T-helper 2 cell treated with Interferon-gamma antibody and Interleukin-4, amounts not matched to agents 100 ng/mL and 5 ng/mL, for 36 hours (primary cell): ENCODE results near the gene ZNF778. TPM values are rescaled to one million over a fixed set of nuclear protein-coding genes. Genes with fewer than 3 reads are reported as not detected.
"Not testable (repeated sequence)": the region's sequence is repeated elsewhere in the genome, so short reads cannot be mapped to it uniquely, and the experiment has no call there.

ENCODE experiments used
- intact Hi-C: fragments of 100-400 bp; cut with micrococcal nuclease; formaldehyde crosslinking; loops from one replicate; pipeline ENCODE4 v1.15.1; 2023
- total RNA-seq: library from RNA; stranded (reverse); gene quantifications from 2 replicates; pipeline ENCODE4 v1.2.3, GENCODE V29; 2022

Gene ZNF778
- total RNA-seq, 1 donor from 2014 or later = 6.2 TPM

DNA sequence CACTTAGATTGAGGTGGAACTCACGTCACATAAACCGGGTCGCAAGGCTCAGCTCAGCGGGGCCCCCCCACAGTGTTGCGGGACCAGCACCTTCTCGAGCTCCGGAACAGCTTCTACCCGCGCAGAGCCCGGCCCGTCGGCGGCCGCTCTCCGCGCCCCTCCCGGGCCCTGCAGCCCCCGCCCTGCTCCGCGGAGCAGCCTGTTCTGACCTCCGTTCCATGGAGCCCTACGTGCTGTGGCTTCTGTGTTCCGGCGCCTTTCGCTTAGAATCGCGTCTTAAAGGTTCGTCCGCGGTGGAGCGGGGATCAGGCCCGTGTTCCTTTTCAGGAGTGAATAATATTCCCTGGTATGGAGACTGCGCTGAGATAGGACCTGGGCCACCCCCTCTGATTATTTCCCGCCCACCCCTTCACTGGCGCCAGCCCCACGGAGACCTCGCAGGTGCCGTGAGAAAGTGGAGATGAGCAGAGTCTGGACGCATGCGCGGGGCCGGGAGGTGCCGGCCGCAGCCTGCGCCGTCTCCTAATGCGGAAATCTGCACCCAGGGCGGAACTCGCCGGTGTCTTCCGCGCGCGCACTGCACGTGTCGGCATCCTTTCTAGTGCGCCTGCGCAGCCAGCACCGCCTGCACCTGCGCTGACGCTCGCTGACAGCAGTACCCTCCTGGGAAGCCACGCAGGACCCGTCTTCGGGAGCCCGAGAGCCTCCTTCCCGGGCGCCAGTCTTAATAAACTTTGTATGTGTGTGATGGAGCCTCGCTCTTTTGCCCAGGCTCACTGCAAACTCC lies 30.9 kb downstream of the ZNF778 start:
- intact Hi-C loops = loop anchor here (10.0 kb wide), 1 partner anchor 626 kb away; the partner anchor contains the start of gene TCF25

DNA sequence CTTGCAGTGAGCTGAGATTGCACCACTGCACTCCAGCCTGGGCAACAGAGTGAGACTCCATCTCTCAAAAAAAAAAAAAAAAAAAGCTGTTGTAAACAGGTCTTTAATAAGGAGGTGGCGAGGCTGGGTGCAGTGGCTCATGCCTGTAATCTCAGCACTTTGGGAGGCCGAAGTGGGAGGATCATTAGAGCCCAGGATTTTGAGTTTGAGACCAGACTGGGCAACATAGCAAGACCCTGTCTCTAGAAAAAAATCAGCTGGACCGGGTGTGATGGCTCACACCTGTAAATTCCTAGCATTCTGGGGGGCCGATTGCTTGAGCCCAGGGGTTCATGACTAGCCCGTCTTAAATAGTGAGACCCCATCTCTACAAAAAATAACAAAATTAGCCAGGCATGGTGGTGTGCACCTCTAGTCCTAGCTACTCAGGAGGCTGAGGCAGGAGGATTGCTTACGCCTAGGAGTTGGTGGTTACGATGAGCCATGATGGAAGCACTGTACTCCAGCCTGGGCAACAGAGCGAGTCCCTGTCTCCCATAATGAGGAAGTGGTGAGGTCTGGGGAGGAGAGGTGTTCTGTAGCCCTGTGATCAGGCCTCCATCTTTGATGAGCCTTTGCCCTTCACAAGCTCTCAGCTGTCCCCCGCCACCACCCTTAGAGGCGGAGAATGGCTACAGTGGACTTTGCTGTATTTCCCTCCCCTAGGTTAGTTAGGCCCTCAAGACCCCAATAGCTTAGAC lies 36.2 kb downstream of the ZNF778 start:
- intact Hi-C loops = no loop called here

DNA sequence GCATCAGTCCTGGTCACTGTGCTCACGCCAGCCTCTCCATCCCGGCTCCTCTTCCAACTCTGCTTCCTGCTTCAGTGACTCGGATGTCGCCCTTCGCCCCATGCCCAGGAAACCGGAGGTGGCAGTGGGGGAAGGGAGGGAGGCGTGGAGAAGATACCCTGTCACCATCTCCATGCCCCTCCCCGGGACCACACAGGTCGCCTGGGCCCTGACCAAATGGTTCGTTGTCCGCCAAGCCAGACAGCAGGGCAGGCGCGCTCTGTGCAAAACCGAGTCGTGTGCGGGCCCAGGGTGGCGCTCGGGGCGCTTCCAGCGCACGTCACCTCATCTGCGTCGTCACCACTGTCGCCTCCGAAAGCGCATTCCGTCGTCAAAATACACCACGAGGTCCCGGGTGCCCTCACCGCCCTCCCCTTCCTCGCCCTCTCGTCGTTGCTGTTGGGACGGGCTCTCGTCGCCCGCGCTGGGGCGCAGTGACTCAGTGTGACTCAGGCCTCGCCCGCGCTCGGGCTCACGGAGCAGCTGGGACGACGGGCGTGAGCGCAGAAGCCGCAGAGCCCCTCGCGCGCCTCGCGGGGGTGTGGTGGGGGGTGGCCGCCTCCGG lies 39.2 kb downstream of the ZNF778 start:
- intact Hi-C loops = no loop called here

DNA sequence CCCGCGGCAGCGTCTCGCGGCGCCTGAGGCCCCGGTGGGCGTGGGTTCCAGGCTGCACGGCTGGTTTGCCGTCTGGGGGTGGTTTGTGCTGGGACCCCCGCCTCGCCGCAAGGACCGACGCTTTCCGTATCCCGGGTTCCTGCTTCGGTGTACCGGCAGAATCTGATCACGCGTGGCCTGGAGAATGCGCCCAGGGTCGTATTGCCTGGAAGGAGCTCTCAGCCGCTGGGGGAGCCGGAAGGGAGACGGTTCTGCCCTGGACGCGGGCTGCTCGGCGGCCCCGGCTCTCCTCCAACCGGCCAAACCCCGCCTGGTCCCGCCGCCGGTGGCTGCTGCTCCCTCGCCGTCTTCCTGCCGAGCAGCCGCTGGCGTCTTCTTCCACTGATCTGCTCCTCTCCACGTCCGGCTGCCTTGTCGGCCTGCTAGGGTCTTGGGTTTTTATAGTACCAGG lies 39.8 kb downstream of the ZNF778 start:
- intact Hi-C loops = no loop called here

DNA sequence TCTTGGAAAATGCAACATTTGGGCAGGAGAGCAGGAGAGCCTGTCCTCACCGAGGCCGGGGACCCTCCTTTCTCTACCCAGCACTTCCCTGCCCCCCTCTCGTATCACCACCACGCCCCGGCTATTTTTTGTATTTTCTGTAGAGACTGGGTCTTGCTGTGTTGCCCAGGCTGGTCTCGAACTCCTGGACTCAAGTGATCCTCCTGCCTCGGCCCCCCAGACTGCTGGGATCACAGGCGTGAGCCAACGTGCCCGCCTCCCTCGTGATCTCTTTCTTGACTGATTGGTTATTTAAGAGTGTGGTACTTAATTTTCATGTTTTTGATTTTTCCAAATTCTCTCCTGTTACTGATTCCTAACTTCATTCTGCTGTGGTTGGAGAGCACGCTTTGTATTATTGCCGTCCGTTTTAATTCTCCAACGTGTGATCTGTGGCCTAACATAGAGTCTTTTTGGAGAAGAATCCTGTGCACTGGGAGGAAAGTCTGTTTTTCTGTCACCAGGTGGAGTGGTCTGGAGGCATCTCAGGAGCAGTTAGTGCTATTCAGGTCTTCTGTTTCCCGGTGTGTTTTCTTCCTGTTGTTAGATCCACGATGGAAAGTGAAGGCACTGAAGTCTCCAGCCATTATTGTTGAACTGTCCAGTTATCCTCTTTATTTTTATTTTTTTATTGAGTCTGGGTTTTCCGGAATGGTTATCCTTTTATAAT lies 40.4 kb downstream of the ZNF778 start:
- intact Hi-C loops = no loop called here

DNA sequence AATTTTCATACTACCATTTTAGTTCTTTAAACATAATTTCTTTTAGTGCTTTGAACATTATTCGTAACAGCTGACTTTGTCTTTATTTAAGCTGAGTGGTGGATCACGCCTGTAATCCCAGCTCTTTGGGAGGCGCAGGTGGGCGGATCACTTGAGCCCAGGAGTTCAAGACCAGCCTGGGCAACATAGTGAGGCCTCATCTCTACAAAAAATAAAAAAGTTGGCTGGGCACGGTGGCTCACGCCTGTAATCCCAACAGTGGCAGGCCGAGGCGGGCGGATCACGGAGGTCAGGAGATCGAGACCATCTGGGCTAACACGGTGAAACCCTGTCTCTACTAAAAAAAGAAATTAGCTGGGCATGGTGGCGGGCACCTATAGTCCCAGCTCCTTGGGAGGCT lies 42.4 kb downstream of the ZNF778 start:
- intact Hi-C loops = not testable (repeated sequence)

DNA sequence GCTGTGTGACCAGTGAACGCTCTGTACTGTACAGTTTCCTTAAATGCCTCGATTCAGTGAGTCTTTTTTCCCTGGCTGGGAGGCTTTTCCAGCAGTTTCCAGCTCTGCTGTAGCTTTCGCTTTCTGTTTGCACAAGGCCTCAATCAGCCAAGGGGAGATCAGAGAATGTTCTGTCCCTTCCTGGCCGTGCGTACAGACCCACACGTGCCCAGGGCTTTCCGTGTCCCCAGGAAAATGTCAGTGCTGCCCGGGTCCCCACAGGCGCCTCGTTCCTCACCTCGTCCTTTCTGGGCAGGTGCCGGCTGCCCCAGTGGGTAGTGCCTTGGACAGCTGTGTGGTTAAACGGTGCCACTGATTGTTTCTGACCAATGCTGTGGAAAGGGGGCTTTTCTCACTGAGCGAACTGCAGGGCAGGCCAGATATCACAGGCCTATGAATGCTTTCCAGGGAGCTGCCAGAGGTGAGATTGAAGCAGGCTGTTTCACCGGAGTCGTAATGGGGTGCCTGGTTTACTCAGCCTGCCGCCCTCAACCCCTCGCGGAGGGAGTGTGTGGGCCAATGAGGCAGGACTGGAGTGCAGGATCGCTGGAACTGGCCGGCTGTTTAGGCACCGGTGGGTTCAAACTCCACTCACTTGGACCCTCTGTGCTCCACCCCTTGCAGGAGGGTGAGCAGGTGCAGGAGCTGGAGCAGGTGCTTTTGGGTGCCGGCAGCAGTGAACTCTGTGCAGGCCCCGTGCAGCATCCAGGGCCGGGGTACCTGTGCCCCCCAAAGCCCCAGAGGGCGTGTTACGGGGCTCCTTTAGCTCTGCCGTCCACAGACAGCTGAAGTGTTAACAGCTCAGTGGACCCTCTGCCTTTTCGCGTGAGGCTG lies 44.4 kb downstream of the ZNF778 start:
- intact Hi-C loops = no loop called here

- intact Hi-C loops = no loop called here
These were observed 47.5 kb downstream of the ZNF778 start for GRCh38 chr16:89264800-89265550.

DNA sequence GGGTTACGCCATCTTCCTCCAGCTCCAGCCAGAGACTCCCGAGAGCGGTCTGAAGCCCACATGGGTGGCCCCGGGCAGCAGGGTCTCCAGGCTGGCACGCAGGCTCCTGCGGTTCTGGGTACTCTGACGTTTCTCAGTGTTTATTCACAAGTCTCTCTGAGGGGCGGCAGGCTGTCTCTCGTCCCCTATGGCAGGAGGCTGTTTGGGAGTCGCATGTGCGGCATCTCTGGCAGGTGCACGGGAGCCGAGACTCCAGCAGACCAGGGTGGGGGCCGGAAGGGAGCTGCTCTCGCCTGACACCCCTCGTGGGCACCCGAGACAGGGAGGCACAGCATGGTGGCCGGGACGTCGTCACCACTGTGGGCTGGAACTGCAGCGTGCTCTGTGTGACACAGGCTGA lies 48.1 kb downstream of the ZNF778 start:
- intact Hi-C loops = no loop called here

GRCh38 chr16:89266521-89267134 lies 49.1 kb downstream of the ZNF778 start:
- intact Hi-C loops = no loop called here

GRCh38 chr16:89267746-89268145 lies 50.2 kb downstream of the ZNF778 start:
- intact Hi-C loops = not testable (repeated sequence)

GRCh38 chr16:89268585-89268984 lies 51.1 kb downstream of the ZNF778 start:
- intact Hi-C loops = no loop called here

DNA sequence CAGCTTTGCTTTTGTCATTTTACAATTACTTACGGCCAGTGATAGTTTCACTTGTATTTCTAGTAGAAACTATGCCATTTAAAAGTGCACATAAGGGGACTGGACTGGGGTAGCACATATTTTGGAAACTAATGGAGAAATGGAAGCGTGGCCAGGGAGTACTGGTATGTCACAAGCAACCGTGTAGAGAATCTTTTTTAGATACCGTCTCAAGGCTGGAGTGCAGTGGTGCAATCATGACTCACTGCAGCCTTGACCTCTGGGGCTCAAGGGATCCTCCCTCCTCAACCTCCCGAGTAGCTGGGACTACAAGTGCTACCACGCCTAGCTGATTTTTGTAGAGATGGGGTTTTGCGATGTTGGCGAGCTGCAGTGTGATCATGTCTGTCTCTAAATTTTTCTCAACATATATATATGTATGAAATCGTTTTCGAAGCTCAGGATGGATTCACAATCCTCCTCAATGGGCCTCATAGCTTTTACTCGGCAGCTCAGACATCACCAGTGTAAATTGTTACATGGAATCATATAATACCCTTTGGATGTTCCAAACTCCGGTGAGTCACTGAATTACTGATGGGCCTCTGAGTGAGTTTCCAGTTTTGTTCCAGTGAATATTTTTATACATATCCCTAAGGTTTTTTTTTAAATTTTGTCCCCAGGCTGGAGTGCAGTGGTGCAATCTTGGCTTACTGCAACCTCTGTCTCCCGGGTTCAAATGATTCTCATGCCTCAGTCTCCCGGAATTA lies 51.7 kb downstream of the ZNF778 start:
- intact Hi-C loops = no loop called here

DNA sequence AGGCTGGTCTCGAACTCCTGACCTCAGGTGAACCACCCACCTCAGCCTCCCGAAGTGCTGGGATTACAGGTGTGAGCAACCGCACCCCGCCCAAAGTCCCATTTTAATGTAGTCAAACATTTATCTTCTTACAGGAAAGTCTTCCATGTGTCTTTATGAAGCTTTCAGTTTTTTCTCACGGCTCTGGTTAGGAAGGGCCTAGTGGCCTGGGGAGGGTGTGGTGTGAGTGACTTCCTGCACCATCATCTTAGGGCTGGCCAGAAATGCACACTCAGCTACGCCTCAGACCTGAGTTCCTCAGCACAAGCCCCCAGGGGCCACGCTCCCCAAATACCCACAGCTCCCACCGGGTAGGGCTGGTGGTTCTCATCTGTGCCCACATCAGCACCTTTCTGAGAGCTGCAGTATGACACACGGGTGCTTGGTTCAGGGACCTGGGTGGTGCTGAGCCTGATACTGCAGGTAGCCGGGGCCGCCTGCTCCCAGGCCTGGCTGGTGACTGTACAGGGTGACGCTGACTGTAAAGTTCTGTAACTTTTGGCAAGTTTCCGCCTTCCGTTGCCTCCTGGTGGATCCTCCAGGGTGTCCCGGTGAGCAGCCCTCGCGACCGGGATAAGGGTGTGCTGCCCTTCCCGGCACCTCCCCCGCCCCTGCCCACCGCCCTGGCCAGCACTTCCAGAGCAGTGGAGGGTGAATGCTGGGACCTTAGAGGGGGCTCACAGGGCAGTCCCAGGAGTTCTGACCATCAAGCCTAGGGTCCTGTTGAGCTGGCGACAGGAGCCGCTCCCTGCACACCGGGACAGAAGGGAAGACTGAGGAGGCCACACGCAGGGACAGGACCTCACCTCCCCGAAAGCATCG lies 52.5 kb downstream of the ZNF778 start:
- intact Hi-C loops = no loop called here

DNA sequence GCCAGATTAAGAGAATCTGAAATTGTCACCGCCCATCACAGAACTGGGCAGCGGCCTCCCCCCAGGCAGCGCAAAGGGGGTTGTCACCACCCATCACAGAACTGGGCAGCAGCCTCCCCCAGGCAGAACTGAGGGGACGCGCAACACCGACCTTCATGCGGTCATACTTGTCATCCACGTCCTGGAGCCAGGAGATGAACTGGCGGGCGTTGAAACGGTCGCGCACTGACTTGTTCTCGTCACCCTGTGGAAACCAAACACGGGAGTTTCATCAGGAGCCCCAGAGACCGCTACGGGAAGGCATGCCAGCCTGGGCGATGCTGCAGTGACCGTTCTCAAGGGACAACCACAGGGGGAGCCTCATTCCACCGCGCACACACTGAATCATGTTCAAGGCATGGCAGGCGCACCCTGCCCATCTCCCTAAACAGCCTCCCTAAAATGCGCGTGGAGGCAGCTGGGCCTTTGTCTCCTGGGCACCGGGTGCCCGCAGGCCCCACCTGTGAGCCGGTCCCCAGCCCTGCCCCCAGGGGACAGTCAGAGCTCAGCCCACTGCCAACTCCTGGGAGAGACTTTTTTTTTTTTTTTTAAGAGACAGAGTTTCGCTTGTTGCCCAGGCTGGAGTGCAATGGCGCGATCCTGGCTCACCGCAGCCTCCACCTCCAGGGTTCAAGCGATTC lies 53.3 kb downstream of the ZNF778 start:
- intact Hi-C loops = no loop called here

DNA sequence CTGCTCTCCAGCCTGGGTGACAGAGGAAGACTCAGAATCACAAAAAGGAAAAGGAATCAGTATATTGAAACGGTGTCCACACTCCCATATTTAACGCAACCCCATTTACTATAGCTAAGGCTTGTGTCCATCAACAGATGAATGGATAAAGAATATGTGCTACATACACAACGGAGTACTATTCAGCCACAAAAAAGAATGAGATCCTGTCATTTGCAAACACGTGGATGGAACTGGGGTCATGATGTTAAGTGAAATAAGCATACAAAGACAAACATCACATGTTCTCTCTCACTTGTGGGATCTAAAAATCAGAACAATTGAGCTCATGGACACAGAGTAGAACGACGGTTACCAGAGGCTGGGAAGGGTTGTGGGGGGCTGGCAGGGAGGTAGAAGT lies 55.1 kb downstream of the ZNF778 start:
- intact Hi-C loops = no loop called here
